Endodermal cell (in vitro differentiated cells): ENCODE measurements around the gene CDH4. TPM values are rescaled to one million over a fixed set of nuclear protein-coding genes. Genes with fewer than 3 reads are reported as not detected.

Source experiments
- DNase-seq: peaks from one replicate; pipeline ENCODE4 v3.0.0-alpha.2; 2017
- H3K27ac ChIP-seq: 2 replicates; pipeline ENCODE4 v1.5.1; 2013; ENCODE audit warnings: mild to moderate bottlenecking, low read depth, low read length, moderate library complexity
- H3K27me3 ChIP-seq: 2 replicates; pipeline ENCODE4 v1.6.1; 2013; ENCODE audit warnings: mild to moderate bottlenecking, low read length, moderate library complexity; ENCODE audit not compliant: insufficient read depth, control insufficient read depth, poor library complexity, severe bottlenecking
- H3K36me3 ChIP-seq: 2 replicates; pipeline ENCODE4 v1.7.0; 2013; ENCODE audit warnings: mild to moderate bottlenecking, low read length, moderate library complexity; ENCODE audit not compliant: control insufficient read depth, insufficient read depth
- H3K4me1 ChIP-seq: one replicate; pipeline ENCODE4 v1.7.0; 2013; ENCODE audit warnings: low read length; ENCODE audit not compliant: control insufficient read depth, insufficient read depth
- H3K4me3 ChIP-seq: 2 replicates; pipeline ENCODE4 v1.5.1; 2013; ENCODE audit warnings: mild to moderate bottlenecking, low read length, moderate library complexity
- H3K9ac ChIP-seq: 2 replicates; pipeline ENCODE4 v1.6.1; 2013; ENCODE audit warnings: mild to moderate bottlenecking, low read length, moderate library complexity; ENCODE audit not compliant: poor library complexity, severe bottlenecking; ENCODE audit errors: extremely low read depth
- H3K9me3 ChIP-seq: 2 replicates; pipeline ENCODE4 v1.6.1; 2013; ENCODE audit warnings: mild to moderate bottlenecking, low read length, moderate library complexity; ENCODE audit not compliant: control insufficient read depth
- H3K27ac Mint-ChIP-seq: 2 replicates; pipeline ENCODE4 v1.8.0; 2020; ENCODE audit warnings: mixed read lengths
- H3K27me3 Mint-ChIP-seq: 2 replicates; pipeline ENCODE4 v1.8.0; 2021; ENCODE audit warnings: mild to moderate bottlenecking, mixed read lengths; ENCODE audit not compliant: insufficient read depth
- H3K36me3 Mint-ChIP-seq: 2 replicates; pipeline ENCODE4 v1.8.0; 2020; ENCODE audit warnings: low read depth, mixed read lengths
- H3K4me1 Mint-ChIP-seq: 2 replicates; pipeline ENCODE4 v1.8.0; 2020; ENCODE audit warnings: mixed read lengths
- H3K4me3 Mint-ChIP-seq: 2 replicates; pipeline ENCODE4 v1.8.0; 2020; ENCODE audit warnings: mild to moderate bottlenecking, moderate library complexity, mixed read lengths
- H3K9me3 Mint-ChIP-seq: 2 replicates; pipeline ENCODE4 v1.8.0; 2020; ENCODE audit warnings: mild to moderate bottlenecking, mixed read lengths
- CTCF ChIP-seq: fragments of 200-600 bp; sonication (generic); conservative IDR thresholded peaks from 2 replicates; pipeline ENCODE4 v1.5.0; 2021; ENCODE audit warnings: antibody characterized with exemption, mild to moderate bottlenecking
- WGBS, 2 experiments: methylation state at CpG; one replicate each; pipeline versions ENCODE4 v1.1.5 to v1.1.7; 2013; ENCODE audit warnings: missing lambda C conversion rate in 2 of 2, mixed read lengths in 1 of 2; ENCODE audit not compliant: insufficient coverage in 1 of 2, insufficient read length in 1 of 2; 5-methylcytosine and 5-hydroxymethylcytosine counted together
- total RNA-seq, 2 donors: library from RNA; stranded (reverse); fragmentation: NEBNext Ultra II Directional in 1 of 2; extraction: Animal tissue kit (Norgen Biotek cat#: 25700) in 1 of 2; gene quantifications; 2 replicates in 1 of 2; 3 replicates in 1 of 2; pipeline ENCODE4 v1.2.1, GENCODE V29; 2021

CDH4 gene
- total RNA-seq, 2 donors from 2014 or later, result 1.8 to 5.8 TPM

DNA sequence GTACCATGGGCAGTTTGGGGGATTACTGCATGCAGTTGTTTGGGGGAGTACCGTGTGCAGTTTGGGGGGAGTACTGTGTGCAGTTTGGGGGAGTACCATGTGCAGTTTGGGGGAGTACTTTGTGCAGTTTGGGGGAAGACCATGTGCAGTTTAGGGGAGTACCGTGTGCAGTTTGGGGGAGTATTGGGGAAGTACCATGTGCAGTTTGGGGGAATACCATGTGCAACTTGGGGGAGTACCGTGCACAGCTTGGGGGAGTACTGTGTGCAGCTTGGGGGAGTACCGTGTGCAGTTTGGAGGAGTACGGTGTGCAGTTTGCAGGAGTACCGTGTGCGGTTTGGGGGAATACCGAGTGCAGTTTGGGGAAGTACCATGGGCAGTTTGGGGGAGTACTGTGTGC, 22.3 kb downstream of the CDH4 start:
- no peak overlapping the region for H3K9ac ChIP-seq
- H3K4me3 ChIP-seq, result no peak overlapping the region
- H3K36me3 ChIP-seq, result no peaks in the 10 kb centered on the region
- TF ChIP-seq CTCF, result no peak
- no peak overlapping the region for H3K27ac Mint-ChIP-seq
- H3K27ac ChIP-seq, result no peak overlapping the region
- no peak overlapping the region for H3K4me3 Mint-ChIP-seq
- peaks cover 17% of the 10 kb centered on the region for H3K4me1 Mint-ChIP-seq
- 67 to 88% methylated on average over 1 to 8 of the region's 8 CpGs for whole genome bisulfite sequencing, 2 experiments
- no peaks in the 10 kb centered on the region for H3K9me3 Mint-ChIP-seq
- peaks cover 43% of the 10 kb centered on the region for H3K27me3 Mint-ChIP-seq
- H3K9me3 ChIP-seq, result no peaks in the 10 kb centered on the region
- no peak for DNase-seq
- H3K36me3 Mint-ChIP-seq, result no peaks in the 10 kb centered on the region
- peaks cover 4% of the 10 kb centered on the region for H3K27me3 ChIP-seq
- H3K4me1 ChIP-seq, result no peaks in the 10 kb centered on the region

DNA sequence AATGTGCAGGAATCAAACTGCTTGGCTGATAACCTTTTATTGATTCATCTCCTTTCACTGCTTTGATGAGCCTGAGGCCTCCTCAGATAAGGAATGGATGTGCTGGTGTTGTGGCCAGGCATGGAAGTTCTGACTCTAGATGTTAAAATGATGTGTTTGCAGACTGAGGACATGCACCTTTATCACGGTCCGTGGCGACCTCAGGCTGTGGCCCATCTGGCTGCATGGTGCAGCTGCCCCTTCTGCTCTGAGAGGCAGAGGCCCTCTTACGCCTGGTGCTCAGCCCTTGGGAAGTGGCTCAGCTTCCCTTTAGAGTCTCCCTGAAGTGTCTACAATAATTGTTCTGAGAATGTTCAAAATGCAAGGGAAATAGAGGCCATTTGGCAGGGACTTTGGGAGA, 26.2 kb downstream of the CDH4 start:
- H3K27ac Mint-ChIP-seq, result no peak overlapping the region
- Histone ChIP-seq H3K36me3 (no peaks in the 10 kb centered on the region), H3K9ac (no peak overlapping the region), H3K4me3 (no peak overlapping the region), H3K27me3 (peaks cover 4% of the 10 kb centered on the region), H3K9me3 (no peaks in the 10 kb centered on the region), H3K4me1 (no peaks in the 10 kb centered on the region), H3K27ac (no peak overlapping the region)
- H3K36me3 Mint-ChIP-seq, result no peaks in the 10 kb centered on the region
- no peak for TF ChIP-seq CTCF
- H3K4me1 Mint-ChIP-seq, result peaks cover 17% of the 10 kb centered on the region
- H3K4me3 Mint-ChIP-seq, result no peak overlapping the region
- DNase-seq, result no peak
- peaks cover 3% of the 10 kb centered on the region for H3K9me3 Mint-ChIP-seq
- 96 to 100% methylated on average over 1 to 4 of the region's 4 CpGs for WGBS, 2 experiments
- peaks cover 25% of the 10 kb centered on the region for H3K27me3 Mint-ChIP-seq

DNA sequence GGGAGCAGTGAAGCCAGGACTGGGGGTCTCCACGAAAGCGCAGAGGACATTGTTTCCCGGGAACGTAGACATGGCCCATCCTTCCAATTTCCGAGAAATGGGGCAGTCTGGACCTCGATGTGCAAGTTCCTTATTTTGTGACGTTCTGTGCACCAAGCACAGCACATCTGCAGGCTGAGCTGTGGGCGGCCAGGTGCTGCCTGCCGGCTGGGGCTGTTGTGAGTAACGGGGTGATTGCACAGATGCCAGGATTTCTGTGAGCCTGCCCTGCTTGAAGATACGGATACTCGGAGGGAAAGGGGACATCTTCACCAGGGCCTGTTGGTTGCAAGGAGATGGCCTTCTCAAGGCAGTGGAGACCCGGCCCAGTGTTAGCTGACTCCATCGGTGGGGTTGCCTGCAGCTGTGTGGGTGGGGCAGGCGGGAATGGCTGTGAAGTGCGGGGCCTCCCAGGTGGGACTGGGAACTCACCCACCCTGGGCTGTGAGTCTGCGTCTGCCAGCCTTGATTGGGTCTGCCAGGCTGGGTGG, 27.6 kb downstream of the CDH4 start:
- DNase-seq, result no peak
- TF ChIP-seq CTCF, result no peak
- Histone ChIP-seq H3K4me1 (no peaks in the 10 kb centered on the region), H3K4me3 (no peak overlapping the region), H3K9ac (no peak overlapping the region), H3K27ac (no peak overlapping the region), H3K36me3 (no peaks in the 10 kb centered on the region), H3K9me3 (no peaks in the 10 kb centered on the region), H3K27me3 (peaks cover 4% of the 10 kb centered on the region)
- 89 to 93% methylated on average over 5 to 17 of the region's 17 CpGs for WGBS, 2 experiments
- Mint-ChIP-seq H3K9me3 (peaks cover 6% of the 10 kb centered on the region), H3K27ac (no peak overlapping the region), H3K27me3 (peaks cover 25% of the 10 kb centered on the region), H3K4me3 (no peak overlapping the region), H3K4me1 (peaks cover 17% of the 10 kb centered on the region), H3K36me3 (no peaks in the 10 kb centered on the region)
